Cardiac atrium fibroblast (primary cell): ENCODE data around the gene STARD6. TPM values are rescaled to one million over a fixed set of nuclear protein-coding genes. Genes with fewer than 3 reads are reported as not detected.

Source experiments
- total RNA-seq: library from RNA; depleted of rRNA; stranded (reverse); fragments of >200 nt; gene quantifications from 2 replicates; pipeline ENCODE4 v1.2.3, GENCODE V29; 2015

The STARD6 gene
- not detected in 2 replicates for total RNA-seq

GRCh38 chr18:54357660-54358494, at the start of gene STARD6, which contains the start of gene C18orf54:
Gene STARD6 (minus strand): TSS chr18:54357858. CDS start chr18:54354573, 3,285 bp downstream.
Gene C18orf54 (plus strand): TSS chr18:54357906. CDS start chr18:54360573, 2,667 bp downstream.

Other genes starting within 250 kb of the STARD6 start
- 22.0 and 29.6 TPM in 2 replicates for gene MBD2, start 133.2 kb downstream of the STARD6 start, total RNA-seq
- 11.7 and 14.6 TPM in 2 replicates for gene POLI, start 88.3 kb downstream of the STARD6 start, total RNA-seq
- gene C18orf54, start within 50 bp of the STARD6 start, total RNA-seq = 1.3 and 1.6 TPM in 2 replicates
- gene DYNAP, start 233.4 kb upstream of the STARD6 start, total RNA-seq = not detected in 2 replicates